ENCODE data around the gene CHIC2.
"Not testable (repeated sequence)": the region's sequence is repeated elsewhere in the genome, so short reads cannot be mapped to it uniquely, and the experiment has no call there.

DNA sequence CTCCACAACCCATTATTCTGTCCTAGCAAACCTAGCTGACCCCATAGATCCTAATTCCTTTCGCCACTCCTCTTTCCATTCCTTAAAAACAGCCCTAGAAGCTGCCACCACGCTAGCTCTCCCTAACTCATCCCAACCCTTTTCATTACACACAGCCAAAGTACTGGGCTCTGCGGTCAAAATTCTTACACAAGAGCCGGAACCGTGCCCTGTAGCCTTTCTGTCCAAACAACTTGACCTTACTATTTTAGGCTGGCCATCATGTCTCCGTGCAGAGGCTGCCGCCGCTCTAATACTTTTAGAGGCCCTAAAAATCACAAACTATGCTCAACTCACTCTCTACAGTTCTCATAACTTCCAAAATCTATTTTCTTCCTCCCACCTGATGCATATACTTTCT lies 41.4 kb downstream of the CHIC2 start:
- TF ChIP-seq CTCF (IDR thresholded peaks at IDR 0.05); USF2 (CRISPR knock-in tag; IDR thresholded peaks at IDR 0.05); FOXJ3 (CRISPR knock-in tag; IDR thresholded peaks at IDR 0.05; ENCODE audit: borderline replicate concordance); ZNF138 (CRISPR knock-in tag; conservative IDR thresholded peaks at IDR 0.05); SP1 (CRISPR knock-in tag; conservative IDR thresholded peaks at IDR 0.05); AR (CRISPR knock-in tag; IDR thresholded peaks at IDR 0.05); ELF4 (CRISPR knock-in tag; IDR thresholded peaks at IDR 0.05; ENCODE audit: low read depth); ATF6 (CRISPR knock-in tag; IDR thresholded peaks at IDR 0.05); ERG (CRISPR knock-in tag; IDR thresholded peaks at IDR 0.05); ESRRA (CRISPR knock-in tag; IDR thresholded peaks at IDR 0.05; ENCODE audit: borderline replicate concordance): not testable (repeated sequence)
- TF ChIP-seq, protein P1, sequence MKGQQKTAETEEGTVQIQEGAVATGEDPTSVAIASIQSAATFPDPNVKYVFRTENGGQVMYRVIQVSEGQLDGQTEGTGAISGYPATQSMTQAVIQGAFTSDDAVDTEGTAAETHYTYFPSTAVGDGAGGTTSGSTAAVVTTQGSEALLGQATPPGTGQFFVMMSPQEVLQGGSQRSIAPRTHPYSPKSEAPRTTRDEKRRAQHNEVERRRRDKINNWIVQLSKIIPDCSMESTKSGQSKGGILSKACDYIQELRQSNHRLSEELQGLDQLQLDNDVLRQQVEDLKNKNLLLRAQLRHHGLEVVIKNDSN (CRISPR knock-in tag; IDR thresholded peaks at IDR 0.05), result not testable (repeated sequence)
- TF ChIP-seq, protein P2, sequence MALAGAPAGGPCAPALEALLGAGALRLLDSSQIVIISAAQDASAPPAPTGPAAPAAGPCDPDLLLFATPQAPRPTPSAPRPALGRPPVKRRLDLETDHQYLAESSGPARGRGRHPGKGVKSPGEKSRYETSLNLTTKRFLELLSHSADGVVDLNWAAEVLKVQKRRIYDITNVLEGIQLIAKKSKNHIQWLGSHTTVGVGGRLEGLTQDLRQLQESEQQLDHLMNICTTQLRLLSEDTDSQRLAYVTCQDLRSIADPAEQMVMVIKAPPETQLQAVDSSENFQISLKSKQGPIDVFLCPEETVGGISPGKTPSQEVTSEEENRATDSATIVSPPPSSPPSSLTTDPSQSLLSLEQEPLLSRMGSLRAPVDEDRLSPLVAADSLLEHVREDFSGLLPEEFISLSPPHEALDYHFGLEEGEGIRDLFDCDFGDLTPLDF (CRISPR knock-in tag; IDR thresholded peaks at IDR 0.05), result not testable (repeated sequence)

Measured in WTC11 (cell line).